HAP-1 (cell line): ENCODE measurements around the gene RMC1.
A peak's percentile ranks its signal among the peaks of the same experiment; 100 is the strongest.

Experiments
- DNase-seq, 2 experiments: peaks; one replicate each; pipeline ENCODE4 v3.0.0-alpha.2; 2016 to 2020; ENCODE audit warnings: low spot score in 2 of 2
- H3K27me3 ChIP-seq: fragments of 250-450 bp; sonication (Bioruptor Pico); 2 replicates; pipeline ENCODE4 v1.5.1; 2020; ENCODE audit warnings: low read depth, mild to moderate bottlenecking, moderate library complexity
- H3K36me3 ChIP-seq: fragments of 250-450 bp; sonication (Bioruptor Pico); replicated peaks from 2 replicates; pipeline ENCODE4 v1.5.1; 2020; ENCODE audit warnings: mild to moderate bottlenecking
- H3K4me1 ChIP-seq: fragments of 250-450 bp; sonication (Bioruptor Pico); 2 replicates; pipeline ENCODE4 v1.5.1; 2020; ENCODE audit warnings: mild to moderate bottlenecking
- H3K4me3 ChIP-seq: fragments of 250-450 bp; sonication (Bioruptor Pico); 2 replicates; pipeline ENCODE4 v1.5.1; 2020; ENCODE audit warnings: mild to moderate bottlenecking, moderate library complexity
- H3K9me3 ChIP-seq: fragments of 250-450 bp; sonication (Bioruptor Pico); 2 replicates; pipeline ENCODE4 v1.5.1; 2020; ENCODE audit warnings: mild to moderate bottlenecking, moderate library complexity
- in situ Hi-C: fragments of 300-500 bp; cut with MboI; formaldehyde crosslinking; loops from 3 replicates; pipeline ENCODE4 v1.14.3; 2020; ENCODE audit warnings: low sequenced_read_pairs, inconsistent platforms, mixed read lengths

The RMC1 gene

GRCh38 chr18:23578891-23579653, 75.8 kb downstream of the RMC1 start:
- peak in 1 of 2 experiments; percentile 34 for DNase-seq
- Histone ChIP-seq H3K4me3 (no peak overlapping the region), H3K9me3 (no peaks in the 10 kb centered on the region), H3K27me3 (no peaks in the 10 kb centered on the region), H3K36me3 (peaks cover 3% of the 10 kb centered on the region; the same call in 1 of the 2 replicates), H3K4me1 (peaks cover 27% of the 10 kb centered on the region)
- in situ Hi-C loops = no loop called here

- DNase-seq = peak; percentile 31 to 39
- Histone ChIP-seq H3K4me1 (peaks cover 38% of the 10 kb centered on the region), H3K9me3 (no peaks in the 10 kb centered on the region), H3K4me3 (no peak overlapping the region), H3K36me3 (no peaks in the 10 kb centered on the region), H3K27me3 (no peaks in the 10 kb centered on the region)
- in situ Hi-C loops = no loop called here
These were observed 77.5 kb downstream of the RMC1 start for GRCh38 chr18:23580677-23581367.
